Measurements from ENCODE around the gene NDUFAB1. TPM values are rescaled to one million over a fixed set of nuclear protein-coding genes. Genes with fewer than 3 reads are reported as not detected.

NDUFAB1 gene
- total RNA-seq, 1 donor from 2014 or later: 577 TPM

Other genes with a start within 250 kb of the NDUFAB1 start
- 9.8 TPM for gene COG7, start 143.1 kb downstream of the NDUFAB1 start, total RNA-seq
- gene GGA2, start 85.8 kb downstream of the NDUFAB1 start, total RNA-seq: 51.7 TPM
- gene EARS2, start 39.0 kb downstream of the NDUFAB1 start, total RNA-seq: 24.9 TPM
- 66.4 TPM for gene UBFD1, start 38.6 kb downstream of the NDUFAB1 start, total RNA-seq
- gene PALB2, start 45.0 kb upstream of the NDUFAB1 start, total RNA-seq: 4.9 TPM
- 38.2 TPM for gene DCTN5, start 45.1 kb upstream of the NDUFAB1 start, total RNA-seq
- gene PLK1, start 82.6 kb upstream of the NDUFAB1 start, total RNA-seq: 1.2 TPM
- gene ERN2, start 116.9 kb upstream of the NDUFAB1 start, total RNA-seq: not detected
- not detected for gene CHP2, start 158.7 kb upstream of the NDUFAB1 start, total RNA-seq
- gene PRKCB, start 239.7 kb upstream of the NDUFAB1 start, total RNA-seq: 2.2 TPM